Small intestine (tissue), 7 donors: ENCODE results near the gene CHRNB4. TPM values are rescaled to one million over a fixed set of nuclear protein-coding genes. Genes with fewer than 3 reads are reported as not detected.

ENCODE experiments used
- DNase-seq, 2 donors: peaks; one replicate each; pipeline versions ENCODE4 v3.0.0 to v3.0.0-alpha.2; 2013
- FAIRE-seq: peaks from 2 replicates; lab custom pipeline; 2012; peaks lifted over from hg19 to GRCh38; lab: Jason Lieb, UNC
- H3K27ac ChIP-seq, 3 donors: one replicate each; pipeline ENCODE4 v1.5.1; 2013; ENCODE audit warnings: low read length in 2 of 3, mild to moderate bottlenecking in 2 of 3, control low read depth in 1 of 3, inconsistent platforms in 1 of 3, low read depth in 1 of 3, moderate library complexity in 1 of 3
- H3K27me3 ChIP-seq, 3 donors: one replicate each; pipeline ENCODE4 v1.6.1; 2013; ENCODE audit warnings: low read length in 3 of 3, inconsistent platforms in 1 of 3; ENCODE audit not compliant: control insufficient read depth in 3 of 3, insufficient read depth in 3 of 3
- H3K36me3 ChIP-seq, 3 donors: one replicate each; pipeline ENCODE4 v1.6.1; 2013; ENCODE audit warnings: low read length in 3 of 3, inconsistent platforms in 1 of 3, low read depth in 1 of 3, mild to moderate bottlenecking in 1 of 3, moderate library complexity in 1 of 3; ENCODE audit not compliant: control insufficient read depth in 3 of 3, insufficient read depth in 2 of 3
- H3K4me1 ChIP-seq, 3 donors: one replicate each; pipeline ENCODE4 v1.6.1; 2013; ENCODE audit warnings: low read length in 2 of 3, inconsistent platforms in 1 of 3, low read depth in 1 of 3, mild to moderate bottlenecking in 1 of 3, moderate library complexity in 1 of 3; ENCODE audit not compliant: control insufficient read depth in 3 of 3, insufficient read depth in 2 of 3
- H3K4me3 ChIP-seq, 3 donors: one replicate each; pipeline ENCODE4 v1.5.1; 2013; ENCODE audit warnings: low read length in 3 of 3, control low read depth in 1 of 3, inconsistent platforms in 1 of 3, low read depth in 1 of 3, mild to moderate bottlenecking in 1 of 3, moderate library complexity in 1 of 3
- H3K9me3 ChIP-seq, 2 donors: one replicate each; pipeline ENCODE4 v1.6.1; 2013; ENCODE audit warnings: low read depth in 1 of 2, low read length in 1 of 2; ENCODE audit not compliant: control insufficient read depth in 2 of 2, insufficient read depth in 1 of 2
- WGBS, 3 donors: extraction: QIAGEN DNeasy Blood & Tissue Kit; methylation state at CpG; one replicate each; pipeline ENCODE4 v1.1.7; 2013; 5-methylcytosine and 5-hydroxymethylcytosine counted together
- polyA plus RNA-seq, 4 donors: library from polyadenylated mRNA; stranded (reverse) in 3 of 4; unstranded in 1 of 4; fragments of 200-250 nt in 3 of 4; fragments of 120-200 nt in 1 of 4; gene quantifications; one replicate each; pipeline versions ENCODE4 v1.2.1 to v1.2.3, GENCODE V29; 2013
- donor health status: healthy with polysubstance abuse.
- donor health status: control.
- donor health status: control.
- donor health status: Bipolar disorder and iron deficiency.
- donor health status: healthy.

CHRNB4 gene
- polyA plus RNA-seq, 4 donors, result 0.43 to 1.4 TPM; not detected in 2

DNA sequence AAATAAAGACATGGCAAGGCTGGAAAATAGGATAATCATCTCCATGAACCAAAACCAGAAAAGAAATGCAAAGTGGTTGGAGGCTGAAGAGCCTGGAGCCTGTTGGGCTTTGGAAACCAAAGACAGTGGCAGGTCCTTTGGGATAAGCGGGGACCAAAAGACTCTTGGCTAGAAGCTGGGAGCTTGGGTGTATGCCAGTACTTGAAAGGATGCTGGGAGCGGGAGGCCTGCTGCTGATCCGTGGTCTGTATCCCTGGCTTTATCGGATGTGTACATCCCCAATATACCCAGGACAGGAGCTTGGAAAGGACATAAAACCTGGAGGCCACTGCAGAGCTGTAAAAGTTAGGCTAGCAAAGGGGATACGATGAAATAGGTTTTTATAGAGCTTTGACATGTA, 1.3 kb upstream of the CHRNB4 start:
- Histone ChIP-seq H3K27ac (no peak overlapping the region), H3K4me3 (no peak overlapping the region), H3K27me3 (peaks cover 0 to 23% (median 0%) of the 10 kb centered on the region in 3 donors), H3K9me3 (no peaks in the 10 kb centered on the region), H3K36me3 (no peaks in the 10 kb centered on the region), H3K4me1 (peaks cover 0 to 12% (median 0%) of the 10 kb centered on the region in 3 donors)
- no peak for FAIRE-seq
- no peak for DNase-seq
- 74 to 88% (median 88%) methylated on average over 5 of the region's 5 CpGs for WGBS, 3 donors

DNA sequence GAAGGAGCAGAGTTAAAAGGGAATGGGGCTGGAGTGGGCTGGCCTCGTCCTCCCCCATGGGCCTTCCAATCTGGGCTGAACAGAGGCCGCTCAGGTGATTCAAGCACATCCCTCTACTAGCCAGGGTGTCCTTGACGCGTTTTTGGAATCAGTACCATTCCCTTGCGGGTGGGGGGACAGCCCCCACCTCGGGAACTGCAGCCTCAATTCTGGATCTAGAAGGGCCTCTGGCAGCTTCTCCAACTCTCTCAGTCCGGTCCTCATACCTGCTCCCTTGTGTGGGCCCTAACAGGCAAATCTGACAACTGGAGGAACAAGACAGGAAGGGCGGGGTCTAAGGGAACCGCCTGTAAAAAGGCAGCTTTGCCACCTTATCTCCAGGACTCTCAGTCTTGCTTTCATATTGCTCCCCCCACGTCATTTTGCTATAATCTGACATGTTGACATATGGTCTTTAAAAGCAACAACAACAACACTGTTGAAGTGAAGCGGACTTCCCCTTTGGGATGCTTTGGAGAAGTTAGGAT, 802 bp upstream of the CHRNB4 start:
- peak overlapping the region in 1 of 3 donors; percentile 43 for H3K4me3 ChIP-seq
- FAIRE-seq (no peak), DNase-seq (no peak)
- 54 to 62% (median 59%) methylated on average over 11 of the region's 11 CpGs for WGBS, 3 donors
- peaks cover 0 to 12% (median 0%) of the 10 kb centered on the region in 3 donors for H3K4me1 ChIP-seq
- H3K36me3 ChIP-seq, result no peaks in the 10 kb centered on the region
- no peaks in the 10 kb centered on the region for H3K9me3 ChIP-seq
- H3K27ac ChIP-seq, result no peak overlapping the region
- H3K27me3 ChIP-seq, result peaks cover 0 to 23% (median 0%) of the 10 kb centered on the region in 3 donors

- no peaks in the 10 kb centered on the region for H3K9me3 ChIP-seq
- FAIRE-seq (no peak), DNase-seq (peak in 1 of 2 donors; percentile 6)
- H3K4me1 ChIP-seq, result peaks cover 0 to 12% (median 0%) of the 10 kb centered on the region in 3 donors
- no peaks in the 10 kb centered on the region for H3K36me3 ChIP-seq
- peak overlapping the region in 2 of 3 donors; percentile 28 to 43 for H3K4me3 ChIP-seq
- WGBS, 3 donors, result 9 to 13% (median 13%) methylated on average over 19 to 32 of the region's 32 CpGs
- no peak overlapping the region for H3K27ac ChIP-seq
- H3K27me3 ChIP-seq, result peaks cover 0 to 23% (median 0%) of the 10 kb centered on the region in 3 donors
Observed at GRCh38 chr15:78640527-78641101, 396 bp downstream of the CHRNB4 start.

DNA sequence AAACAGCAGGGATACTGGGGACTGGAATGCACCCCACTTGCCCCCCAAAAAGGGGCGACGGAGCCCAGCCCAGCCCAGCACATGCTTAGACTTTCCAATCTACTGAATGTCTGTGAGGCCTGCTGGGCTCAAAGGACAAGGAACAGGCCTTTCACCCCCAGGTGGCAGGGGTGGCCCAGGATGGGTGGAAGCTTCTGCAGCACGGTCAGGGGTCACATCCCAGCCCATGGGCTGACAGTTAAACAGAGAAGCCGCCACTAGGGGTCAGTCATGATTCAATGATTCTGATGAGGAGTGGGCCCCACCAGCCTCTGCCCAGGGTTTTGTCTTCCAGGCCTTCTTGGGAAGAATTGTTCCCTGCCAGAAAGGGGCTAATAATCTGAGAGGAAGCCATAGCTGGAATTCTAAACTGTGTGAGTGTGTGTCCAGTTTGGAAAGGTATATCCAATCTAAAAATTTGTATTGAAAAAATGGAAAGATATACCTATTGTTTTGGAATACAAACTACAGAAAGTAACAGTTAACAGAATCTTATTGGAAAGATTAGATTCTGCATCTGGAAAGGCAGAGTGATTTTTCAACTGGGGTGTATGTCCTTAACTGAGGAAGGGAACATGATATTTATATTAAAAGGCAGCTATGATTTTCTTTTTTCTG, 2.2 kb downstream of the CHRNB4 start:
- H3K27ac ChIP-seq, result no peak overlapping the region
- H3K36me3 ChIP-seq, result no peaks in the 10 kb centered on the region
- WGBS, 3 donors, result 45 to 54% (median 46%) methylated on average over 4 of the region's 4 CpGs
- H3K9me3 ChIP-seq, result no peaks in the 10 kb centered on the region
- peak; percentile 42 to 64 for DNase-seq
- H3K4me1 ChIP-seq, result peaks cover 0 to 12% (median 0%) of the 10 kb centered on the region in 3 donors
- H3K4me3 ChIP-seq, result no peak overlapping the region
- no peak for FAIRE-seq
- peaks cover 0 to 23% (median 0%) of the 10 kb centered on the region in 3 donors for H3K27me3 ChIP-seq

- Histone ChIP-seq H3K27me3 (peaks cover 0 to 23% (median 4%) of the 10 kb centered on the region in 3 donors), H3K27ac (no peak overlapping the region), H3K4me3 (no peak overlapping the region), H3K4me1 (peaks cover 0 to 12% (median 0%) of the 10 kb centered on the region in 3 donors), H3K9me3 (peaks cover 0 to 3% of the 10 kb centered on the region in 2 donors), H3K36me3 (no peaks in the 10 kb centered on the region)
- 69 to 81% (median 71%) methylated on average over 4 of the region's 4 CpGs for WGBS, 3 donors
- no peak for DNase-seq
- no peak for FAIRE-seq
Observed at GRCh38 chr15:78637776-78638435, 3.1 kb downstream of the CHRNB4 start.

GRCh38 chr15:78636378-78636859, 4.6 kb downstream of the CHRNB4 start:
- WGBS, 3 donors, result 68 to 85% (median 73%) methylated on average over 2 of the region's 2 CpGs
- DNase-seq (no peak), FAIRE-seq (no peak)
- Histone ChIP-seq H3K9me3 (peaks cover 0 to 3% of the 10 kb centered on the region in 2 donors), H3K4me1 (peaks cover 0 to 9% (median 0%) of the 10 kb centered on the region in 3 donors), H3K4me3 (no peak overlapping the region), H3K27me3 (peaks cover 0 to 16% (median 4%) of the 10 kb centered on the region in 3 donors), H3K36me3 (no peaks in the 10 kb centered on the region), H3K27ac (no peak overlapping the region)

DNA sequence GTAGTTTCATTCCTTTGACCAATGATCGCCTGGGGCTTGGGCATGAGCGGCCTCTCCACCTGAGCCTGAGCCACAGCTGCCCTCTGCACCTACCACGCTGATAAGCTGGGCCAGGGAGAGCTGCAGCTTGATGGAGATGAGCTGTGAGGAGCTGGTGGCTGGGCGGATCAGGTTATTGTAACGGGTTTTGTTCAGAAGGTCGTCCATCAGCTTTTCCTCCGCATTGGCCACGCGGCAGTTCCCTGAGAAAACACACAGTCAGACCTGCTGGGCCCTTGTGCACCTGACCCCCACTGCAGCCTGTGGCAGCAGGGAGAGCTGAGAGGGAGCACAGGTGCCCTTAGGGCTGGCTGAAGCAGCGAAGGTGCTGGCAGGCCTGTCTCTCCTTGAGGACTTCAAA, 5.7 kb downstream of the CHRNB4 start:
- Histone ChIP-seq H3K36me3 (no peaks in the 10 kb centered on the region), H3K4me1 (peaks cover 0 to 2% (median 0%) of the 10 kb centered on the region in 3 donors), H3K4me3 (no peak overlapping the region), H3K27ac (no peak overlapping the region), H3K27me3 (peaks cover 0 to 8% (median 4%) of the 10 kb centered on the region in 3 donors), H3K9me3 (peaks cover 0 to 3% of the 10 kb centered on the region in 2 donors)
- DNase-seq, result no peak
- 74 to 84% (median 77%) methylated on average over 10 of the region's 10 CpGs for WGBS, 3 donors
- no peak for FAIRE-seq
